IMR-90 (cell line): ENCODE measurements around the gene ALPK3.

ENCODE experiments used
- BHLHE40 ChIP-seq: fragments of 150-350 bp; IDR thresholded peaks from 2 replicates; pipeline ENCODE4 v1.6.1; 2016; ENCODE audit warnings: mild to moderate bottlenecking, low read depth, low read length
- MAFK ChIP-seq: IDR thresholded peaks from 2 replicates; pipeline ENCODE4 v1.6.1; 2012; ENCODE audit warnings: low read depth, low read length, improper control_type of control experiment
- NFE2L2 ChIP-seq: fragments of 150-350 bp; IDR thresholded peaks from 2 replicates; pipeline ENCODE4 v1.6.1; 2016; ENCODE audit warnings: low read depth, mild to moderate bottlenecking, low read length
- POLR2A ChIP-seq: IDR thresholded peaks from 2 replicates; pipeline ENCODE4 v1.6.1; 2012; ENCODE audit warnings: mild to moderate bottlenecking, low read depth, low read length
- RCOR1 ChIP-seq: IDR thresholded peaks from 2 replicates; pipeline ENCODE4 v1.6.1; 2012; ENCODE audit warnings: mild to moderate bottlenecking, low read length, improper control_type of control experiment; ENCODE audit not compliant: insufficient replicate concordance
- SMC3 ChIP-seq: fragments of 150-350 bp; IDR thresholded peaks from 2 replicates; pipeline ENCODE4 v1.6.1; 2016; ENCODE audit warnings: low read depth, mild to moderate bottlenecking, antibody characterized with exemption, low read length, moderate library complexity
- TF ChIP-seq, protein P1 (sequence below): conservative IDR thresholded peaks from 2 replicates; pipeline ENCODE4 v1.5.1; 2012; ENCODE audit warnings: mild to moderate bottlenecking, low read depth, low read length, improper control_type of control experiment

DNA sequence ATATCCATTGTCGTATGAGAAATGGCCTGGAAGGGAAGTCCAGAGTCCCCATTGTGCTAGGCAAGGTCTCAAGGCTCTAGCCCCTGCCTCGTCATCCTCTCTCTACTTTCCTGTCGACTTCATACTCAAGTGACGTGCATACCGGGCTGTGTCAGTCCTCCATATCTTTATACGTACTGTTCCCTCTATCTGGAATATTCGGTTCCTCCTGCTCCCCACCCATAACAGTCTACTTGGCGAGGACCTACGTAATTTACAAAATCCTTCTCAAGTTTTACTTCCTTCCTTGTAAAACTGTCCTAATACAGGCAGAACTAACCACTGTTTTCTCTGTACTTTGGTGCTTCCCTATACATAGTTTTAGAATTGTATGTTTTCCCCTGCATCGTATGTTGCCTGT, 2.2 kb upstream of the ALPK3 start:
- TF ChIP-seq, protein P1, sequence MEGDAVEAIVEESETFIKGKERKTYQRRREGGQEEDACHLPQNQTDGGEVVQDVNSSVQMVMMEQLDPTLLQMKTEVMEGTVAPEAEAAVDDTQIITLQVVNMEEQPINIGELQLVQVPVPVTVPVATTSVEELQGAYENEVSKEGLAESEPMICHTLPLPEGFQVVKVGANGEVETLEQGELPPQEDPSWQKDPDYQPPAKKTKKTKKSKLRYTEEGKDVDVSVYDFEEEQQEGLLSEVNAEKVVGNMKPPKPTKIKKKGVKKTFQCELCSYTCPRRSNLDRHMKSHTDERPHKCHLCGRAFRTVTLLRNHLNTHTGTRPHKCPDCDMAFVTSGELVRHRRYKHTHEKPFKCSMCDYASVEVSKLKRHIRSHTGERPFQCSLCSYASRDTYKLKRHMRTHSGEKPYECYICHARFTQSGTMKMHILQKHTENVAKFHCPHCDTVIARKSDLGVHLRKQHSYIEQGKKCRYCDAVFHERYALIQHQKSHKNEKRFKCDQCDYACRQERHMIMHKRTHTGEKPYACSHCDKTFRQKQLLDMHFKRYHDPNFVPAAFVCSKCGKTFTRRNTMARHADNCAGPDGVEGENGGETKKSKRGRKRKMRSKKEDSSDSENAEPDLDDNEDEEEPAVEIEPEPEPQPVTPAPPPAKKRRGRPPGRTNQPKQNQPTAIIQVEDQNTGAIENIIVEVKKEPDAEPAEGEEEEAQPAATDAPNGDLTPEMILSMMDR = no peak
- TF ChIP-seq MAFK (no peak), POLR2A (no peak), RCOR1 (no peak), BHLHE40 (no peak), SMC3 (no peak), NFE2L2 (no peak)
